HepG2 (cell line): Measurements from ENCODE around the gene CTDP1. TPM values are rescaled to one million over a fixed set of nuclear protein-coding genes. Genes with fewer than 3 reads are reported as not detected.

Experiments used
- ATAC-seq: fragments of 200-7000 bp; cut with Tn5 transposase; 3 replicates; pipeline ENCODE4 v1.9.1; 2020; ENCODE audit warnings: mild to moderate bottlenecking, moderate library complexity
- BruUV-seq: library from RNA; stranded (reverse); fragments of 400-500 nt; replicated peaks from 2 replicates; lab custom pipeline; 2021; lab: Mats Ljungman, UMichigan
- CTCF ChIA-PET: fragments of 300-600 bp; formaldehyde crosslinking; extraction: SDS; loops from one replicate; lab custom pipeline; 2021; ENCODE audit warnings: low total read pairs, inconsistent platforms, low intra/inter-chr PET ratio; lab: Yijun Ruan, JAX
- POLR2A ChIA-PET: fragments of 350-600 bp; sonication (Branson Sonifier 250); formaldehyde crosslinking; loops from one replicate; lab custom pipeline; 2020; ENCODE audit warnings: antibody characterized with exemption, inconsistent platforms; lab: Yijun Ruan, JAX
- DNase-seq: peaks from one replicate; pipeline ENCODE4 v3.0.0-alpha.2; 2015; ENCODE audit warnings: low spot score
- FAIRE-seq: peaks from 3 replicates; lab custom pipeline; 2011; peaks lifted over from hg19 to GRCh38; lab: Jason Lieb, UNC
- H2AFZ ChIP-seq: one replicate; pipeline ENCODE4 v1.6.1; 2011; ENCODE audit warnings: low read length, inconsistent platforms
- H3K27ac ChIP-seq: fragments of 300-600 bp; 3 replicates; pipeline ENCODE4 v1.8.0; 2011; ENCODE audit warnings: mixed run types, mild to moderate bottlenecking, mixed read lengths, low read length, inconsistent platforms; ENCODE audit not compliant: insufficient read depth; ENCODE audit errors: extremely low read length
- H3K27me3 ChIP-seq, 2 experiments: fragments of 200-600 bp in 1 of 2; 2 replicates in 1 of 2; 3 replicates in 1 of 2; pipeline versions ENCODE4 v1.6.0 to v1.8.0; 2011; ENCODE audit warnings: low read length in 2 of 2, mild to moderate bottlenecking in 2 of 2, moderate library complexity in 2 of 2, inconsistent platforms in 1 of 2; ENCODE audit not compliant: insufficient read depth in 2 of 2, control insufficient read depth in 1 of 2
- H3K36me3 ChIP-seq, 2 experiments: fragments of 200-600 bp in 1 of 2; replicated peaks in 1 of 2; 2 replicates in 1 of 2; 3 replicates in 1 of 2; pipeline versions ENCODE4 v1.5.1 to v1.8.0; 2011; ENCODE audit warnings: low read length in 2 of 2, inconsistent platforms in 1 of 2; ENCODE audit not compliant: insufficient read depth in 2 of 2, control insufficient read depth in 1 of 2
- H3K4me1 ChIP-seq: 2 replicates; pipeline ENCODE4 v1.5.1; 2012; ENCODE audit warnings: low read length, inconsistent platforms; ENCODE audit not compliant: insufficient read depth
- H3K4me2 ChIP-seq: 2 replicates; pipeline ENCODE4 v1.6.0; 2011; ENCODE audit warnings: low read depth, low read length, inconsistent platforms
- H3K4me3 ChIP-seq, 3 experiments: fragments of 200-600 bp in 1 of 3; sonication (generic), shearing (Covaris generic) in 1 of 3; replicated peaks in 1 of 3; 2 replicates each; pipeline ENCODE4 v1.5.1; 2011 to 2016; ENCODE audit warnings: low read length in 3 of 3, inconsistent platforms in 2 of 3, low read depth in 2 of 3, mild to moderate bottlenecking in 2 of 3, control low read depth in 1 of 3, mixed read lengths in 1 of 3; ENCODE audit not compliant: insufficient read depth in 1 of 3
- H3K79me2 ChIP-seq: one replicate; pipeline ENCODE4 v1.6.1; 2011; ENCODE audit warnings: low read length, inconsistent platforms; ENCODE audit not compliant: insufficient read depth
- H3K9ac ChIP-seq: 2 replicates; pipeline ENCODE4 v1.6.0; 2011; ENCODE audit warnings: mild to moderate bottlenecking, low read depth, low read length, inconsistent platforms; ENCODE audit not compliant: insufficient read depth
- H3K9me3 ChIP-seq: 2 replicates; pipeline ENCODE4 v1.5.1; 2012; ENCODE audit warnings: mild to moderate bottlenecking, low read length
- H4K20me1 ChIP-seq: 2 replicates; pipeline ENCODE4 v1.6.0; 2011; ENCODE audit warnings: inconsistent platforms, mild to moderate bottlenecking, low read length, moderate library complexity; ENCODE audit not compliant: insufficient read depth
- KAT7 ChIP-seq: IDR thresholded peaks from 2 replicates; pipeline ENCODE4 v1.6.1; 2018; ENCODE audit warnings: borderline replicate concordance, missing compliant biosample characterization
- NR1H2 ChIP-seq: sonication (generic); formaldehyde crosslinking; IDR thresholded peaks from 2 replicates; pipeline ENCODE4 v1.8.1; 2022; ENCODE audit warnings: low read depth, missing genetic modification reagents, borderline replicate concordance
- PCBP1 ChIP-seq: fragments of 200-400 bp; formaldehyde crosslinking; IDR thresholded peaks from 2 replicates; pipeline ENCODE4 v1.6.1; 2017; ENCODE audit warnings: mild to moderate bottlenecking, low read depth, low read length, borderline replicate concordance
- REL ChIP-seq: sonication (generic); formaldehyde crosslinking; conservative IDR thresholded peaks from 2 replicates; pipeline ENCODE4 v1.8.0; 2022; ENCODE audit warnings: mild to moderate bottlenecking, missing genetic modification reagents, moderate library complexity
- SOX6 ChIP-seq, 2 experiments: fragments of 450-650 bp in 1 of 2; sonication (generic) in 1 of 2; formaldehyde crosslinking in 1 of 2; IDR thresholded peaks; 2 replicates each; pipeline versions ENCODE4 v1.4.0 to v1.6.1; 2017 to 2020; ENCODE audit warnings: antibody characterized with exemption in 1 of 2, mild to moderate bottlenecking in 1 of 2, missing genetic modification reagents in 1 of 2
- ZBTB4 ChIP-seq: sonication (generic); formaldehyde crosslinking; IDR thresholded peaks from 2 replicates; pipeline ENCODE4 v1.4.0; 2020; ENCODE audit warnings: missing genetic modification reagents, mild to moderate bottlenecking, borderline replicate concordance
- ZBTB46 ChIP-seq: sonication (generic); formaldehyde crosslinking; IDR thresholded peaks from 2 replicates; pipeline ENCODE4 v1.4.0; 2020; ENCODE audit warnings: mild to moderate bottlenecking, missing genetic modification reagents, borderline replicate concordance
- ZNF282 ChIP-seq: fragments of 450-650 bp; IDR thresholded peaks from 2 replicates; pipeline ENCODE4 v1.6.1; 2018; ENCODE audit not compliant: partially characterized antibody
- ZNF292 ChIP-seq: sonication (generic); formaldehyde crosslinking; IDR thresholded peaks from 2 replicates; pipeline ENCODE4 v1.8.1; 2022; ENCODE audit warnings: mild to moderate bottlenecking, low read depth, missing genetic modification reagents, borderline replicate concordance
- ZNF33A ChIP-seq: sonication (generic); formaldehyde crosslinking; IDR thresholded peaks from 2 replicates; pipeline ENCODE4 v1.5.1; 2020; ENCODE audit warnings: missing genetic modification reagents, mild to moderate bottlenecking, moderate library complexity, borderline replicate concordance
- ZNF687 ChIP-seq: sonication (generic); formaldehyde crosslinking; IDR thresholded peaks from 2 replicates; pipeline ENCODE4 v1.5.1; 2020; ENCODE audit warnings: mild to moderate bottlenecking, missing genetic modification reagents, moderate library complexity
- WGBS: methylation state at CpG from one replicate; pipeline ENCODE4 v1.1.6; 2017; ENCODE audit warnings: low lambda C conversion rate; 5-methylcytosine and 5-hydroxymethylcytosine counted together
- in situ Hi-C: cut with HindIII; loops from 2 replicates; pipeline ENCODE4 v1.10.0; 2017; ENCODE audit warnings: low pct_unique_long_range_greater_than_20kb; ENCODE audit not compliant: extremely low pct_ligation_motif_present
- intact Hi-C: fragments of 100-400 bp; cut with micrococcal nuclease; formaldehyde crosslinking; loops from one replicate; pipeline ENCODE4 v1.10.0; 2022; ENCODE audit not compliant: unreplicated experiment
- polyA plus RNA-seq, 8 experiments: library from polyadenylated mRNA; depleted of rRNA in 3 of 8; stranded (reverse) in 7 of 8; unstranded in 1 of 8; fragments of >200 nt; fragmentation: Illumina TruSeq in 4 of 8; extraction: Trizol in 4 of 8; gene quantifications; 2 replicates each; pipeline versions ENCODE4 v1.2.1 to v1.2.3, GENCODE V29; 2011 to 2016; ENCODE audit warnings: low read depth in 4 of 8, missing spikeins in 1 of 8, mixed read lengths in 1 of 8; ENCODE audit not compliant: insufficient read depth in 1 of 8
- total RNA-seq, 5 experiments: library from RNA; depleted of rRNA; stranded (reverse); fragments of >200 nt; fragmentation: Illumina TruSeq; extraction: Trizol; gene quantifications; 2 replicates each; pipeline ENCODE4 v1.2.3, GENCODE V29; 2016; ENCODE audit warnings: low read depth in 1 of 5

CTDP1 gene
- total and polyA plus RNA-seq, 2 of the 13 experiments (the other 11 are each of a cell fraction or from before 2014, with no cell fraction given) = 6.9 to 11.0 TPM

GRCh38 chr18:79739440-79739778, 59.8 kb downstream of the CTDP1 start:
- no peak for FAIRE-seq
- ChIA-PET CTCF (no interaction called here), POLR2A (no interaction called here)
- ATAC-seq = no peak
- Histone ChIP-seq H2AFZ (no peak overlapping the region), H3K4me2 (no peak overlapping the region), H3K27me3 (no peaks in the 10 kb centered on the region; a peak in 1 of 5 replicates), H3K79me2 (no peaks in the 10 kb centered on the region), H3K4me1 (no peaks in the 10 kb centered on the region), H3K4me3 (no peak overlapping the region), H3K27ac (no peak overlapping the region), H4K20me1 (no peaks in the 10 kb centered on the region), H3K9me3 (no peaks in the 10 kb centered on the region), H3K9ac (no peak overlapping the region), H3K36me3 (peaks cover 6 to 39% of the 10 kb centered on the region in 2 experiments; a peak in 3 of 5 replicates)
- TF ChIP-seq REL (CRISPR knock-in tag) = no peak
- TF ChIP-seq PCBP1 = no peak
- TF ChIP-seq ZNF282 = no peak
- TF ChIP-seq ZNF687 (CRISPR knock-in tag) = no peak
- no peak for TF ChIP-seq KAT7
- no peak for TF ChIP-seq ZBTB4 (CRISPR knock-in tag)
- TF ChIP-seq ZNF292 (CRISPR knock-in tag) = no peak
- TF ChIP-seq NR1H2 (CRISPR knock-in tag) = no peak
- TF ChIP-seq ZBTB46 (CRISPR knock-in tag) = no peak
- TF ChIP-seq ZNF33A (CRISPR knock-in tag) = no peak
- no peak for TF ChIP-seq SOX6 (IDR thresholded peaks at IDR 0.05)
- no peak for TF ChIP-seq SOX6 (CRISPR knock-in tag; IDR thresholded peaks at IDR 0.05)
- intact Hi-C loops (no loop called here), in situ Hi-C loops (no loop called here)
- no peak for DNase-seq
- 94% methylated on average over 15 of the region's 15 CpGs for WGBS
- no TSS peak for BruUV-seq
